GM12865 (cell line): ENCODE data around the gene EHD4.

Source experiments
- DNase-seq: peaks from one replicate; pipeline ENCODE4 v3.0.0; 2010; ENCODE audit warnings: low read depth
- H3K4me3 ChIP-seq: 2 replicates; pipeline ENCODE4 v1.5.1; 2011; ENCODE audit warnings: mild to moderate bottlenecking, low read depth, low read length, control low read depth
- TF ChIP-seq, protein P1 (sequence below): IDR thresholded peaks from 2 replicates; pipeline ENCODE4 v1.5.1; 2011; ENCODE audit warnings: low read length, control low read depth, low read depth, inconsistent platforms; ENCODE audit not compliant: insufficient read depth; ENCODE audit errors: missing control alignments

Gene EHD4

DNA sequence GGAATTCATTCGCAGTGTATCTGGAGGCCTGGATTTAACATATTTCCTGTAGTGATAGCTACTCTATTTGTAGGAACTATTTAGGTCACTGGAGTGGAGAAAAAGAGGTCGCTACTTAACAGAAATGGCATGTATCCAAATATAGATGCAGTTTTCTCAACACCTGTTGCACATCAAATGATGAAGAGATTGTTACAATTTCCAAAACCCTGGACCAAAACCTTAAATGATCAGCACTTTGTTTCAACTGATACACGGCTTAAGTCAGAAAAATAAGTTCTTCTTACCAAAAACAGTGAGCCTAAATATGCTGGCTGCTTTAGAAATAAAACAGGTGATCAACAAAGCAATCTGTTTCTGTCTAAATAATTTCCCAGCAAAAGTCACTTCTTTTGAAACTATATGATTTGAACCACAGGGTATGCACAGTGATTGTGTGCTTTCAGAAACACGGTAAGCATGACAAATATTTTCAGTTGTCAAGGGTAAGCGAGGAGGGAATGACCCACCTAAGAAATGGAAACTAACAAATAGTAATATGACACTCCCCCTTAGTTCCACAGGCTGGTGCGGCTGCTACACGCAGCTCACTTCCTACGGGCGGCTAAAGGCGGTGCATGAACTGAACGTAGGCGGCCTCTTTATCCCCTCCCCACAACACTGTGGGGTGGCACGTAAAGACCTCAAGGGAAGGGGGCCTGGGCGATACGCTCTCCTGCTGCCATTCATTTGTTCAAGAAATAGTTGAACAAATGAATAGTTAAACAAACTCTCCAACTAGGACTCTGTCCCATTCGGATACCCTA lies 1.1 kb downstream of the EHD4 start:
- peak; percentile 94 for DNase-seq
- TF ChIP-seq, protein P1, sequence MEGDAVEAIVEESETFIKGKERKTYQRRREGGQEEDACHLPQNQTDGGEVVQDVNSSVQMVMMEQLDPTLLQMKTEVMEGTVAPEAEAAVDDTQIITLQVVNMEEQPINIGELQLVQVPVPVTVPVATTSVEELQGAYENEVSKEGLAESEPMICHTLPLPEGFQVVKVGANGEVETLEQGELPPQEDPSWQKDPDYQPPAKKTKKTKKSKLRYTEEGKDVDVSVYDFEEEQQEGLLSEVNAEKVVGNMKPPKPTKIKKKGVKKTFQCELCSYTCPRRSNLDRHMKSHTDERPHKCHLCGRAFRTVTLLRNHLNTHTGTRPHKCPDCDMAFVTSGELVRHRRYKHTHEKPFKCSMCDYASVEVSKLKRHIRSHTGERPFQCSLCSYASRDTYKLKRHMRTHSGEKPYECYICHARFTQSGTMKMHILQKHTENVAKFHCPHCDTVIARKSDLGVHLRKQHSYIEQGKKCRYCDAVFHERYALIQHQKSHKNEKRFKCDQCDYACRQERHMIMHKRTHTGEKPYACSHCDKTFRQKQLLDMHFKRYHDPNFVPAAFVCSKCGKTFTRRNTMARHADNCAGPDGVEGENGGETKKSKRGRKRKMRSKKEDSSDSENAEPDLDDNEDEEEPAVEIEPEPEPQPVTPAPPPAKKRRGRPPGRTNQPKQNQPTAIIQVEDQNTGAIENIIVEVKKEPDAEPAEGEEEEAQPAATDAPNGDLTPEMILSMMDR = no peak
- peak overlapping the region; percentile 98 for H3K4me3 ChIP-seq

DNA sequence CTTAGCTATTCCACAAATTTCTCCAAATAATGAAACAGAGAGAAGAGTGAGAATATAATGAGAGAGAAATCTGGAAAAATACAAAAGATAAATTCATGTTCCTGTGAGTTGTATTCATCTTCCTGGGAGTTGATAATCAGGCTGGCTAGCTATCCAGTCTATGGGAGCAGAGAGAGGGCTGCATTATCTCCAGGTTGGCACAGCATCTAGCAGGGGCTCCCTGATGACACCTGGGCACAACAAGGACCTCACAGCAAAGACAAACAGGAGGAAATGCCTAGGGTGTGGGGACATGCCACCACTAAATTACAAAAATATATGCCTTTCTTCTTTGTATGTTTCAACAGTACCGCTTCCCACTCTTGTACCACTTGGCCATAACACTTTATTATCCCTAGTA lies 1.9 kb downstream of the EHD4 start:
- peak; percentile 14 for DNase-seq
- TF ChIP-seq, protein P1 = no peak
- peak overlapping the region; percentile 98 for H3K4me3 ChIP-seq

DNA sequence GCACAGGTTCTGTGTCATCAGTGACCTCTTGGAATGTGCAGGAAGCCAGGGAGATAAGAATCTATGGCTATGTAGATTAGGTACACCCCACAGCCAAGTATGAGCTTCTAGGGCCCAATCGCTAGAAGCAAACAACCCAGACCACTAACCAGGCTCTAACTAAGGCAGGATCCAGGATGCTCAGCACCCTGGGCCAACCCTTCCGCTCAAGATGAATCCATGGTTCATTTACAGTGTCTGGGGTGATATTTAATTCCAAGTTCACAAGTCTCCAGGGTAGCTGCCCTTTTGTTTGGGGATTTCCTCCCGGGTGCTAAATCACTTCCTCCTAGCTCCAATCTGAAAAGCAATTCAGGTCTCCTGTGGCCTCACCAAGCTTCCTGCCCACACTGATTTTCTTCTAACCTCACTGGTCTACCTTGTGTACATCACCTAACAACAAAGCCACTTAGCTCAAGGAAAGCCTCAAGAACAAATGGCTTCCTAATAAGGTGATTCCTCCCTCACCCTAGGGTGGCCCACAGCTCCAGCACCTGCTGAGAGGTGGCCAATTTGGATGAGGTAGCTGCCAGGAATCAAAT lies 2.4 kb downstream of the EHD4 start:
- TF ChIP-seq, protein P1 = no peak
- peak; percentile 91 for DNase-seq
- H3K4me3 ChIP-seq = peak overlapping the region; percentile 98

DNA sequence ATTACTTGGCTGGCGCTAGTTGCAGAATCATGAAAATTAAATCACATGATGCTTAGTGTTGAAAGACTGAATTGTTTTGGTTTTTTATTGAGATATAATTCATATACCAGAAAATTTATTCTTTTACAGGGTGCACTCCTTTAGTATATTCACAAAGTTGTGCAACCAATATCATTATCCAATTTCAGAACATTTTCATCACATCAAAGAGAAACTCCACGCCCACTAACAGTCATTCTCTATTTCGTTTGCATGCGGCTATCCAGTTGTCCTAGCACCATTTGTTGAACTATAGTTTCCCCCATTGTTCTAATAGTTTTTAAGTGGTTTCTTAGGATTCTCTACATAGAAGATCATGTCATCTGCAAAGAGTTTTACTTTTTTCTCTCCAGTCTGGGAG lies 3.7 kb downstream of the EHD4 start:
- peak; percentile 62 for DNase-seq
- TF ChIP-seq, protein P1 = no peak
- peak overlapping the region; percentile 41 for H3K4me3 ChIP-seq

DNA sequence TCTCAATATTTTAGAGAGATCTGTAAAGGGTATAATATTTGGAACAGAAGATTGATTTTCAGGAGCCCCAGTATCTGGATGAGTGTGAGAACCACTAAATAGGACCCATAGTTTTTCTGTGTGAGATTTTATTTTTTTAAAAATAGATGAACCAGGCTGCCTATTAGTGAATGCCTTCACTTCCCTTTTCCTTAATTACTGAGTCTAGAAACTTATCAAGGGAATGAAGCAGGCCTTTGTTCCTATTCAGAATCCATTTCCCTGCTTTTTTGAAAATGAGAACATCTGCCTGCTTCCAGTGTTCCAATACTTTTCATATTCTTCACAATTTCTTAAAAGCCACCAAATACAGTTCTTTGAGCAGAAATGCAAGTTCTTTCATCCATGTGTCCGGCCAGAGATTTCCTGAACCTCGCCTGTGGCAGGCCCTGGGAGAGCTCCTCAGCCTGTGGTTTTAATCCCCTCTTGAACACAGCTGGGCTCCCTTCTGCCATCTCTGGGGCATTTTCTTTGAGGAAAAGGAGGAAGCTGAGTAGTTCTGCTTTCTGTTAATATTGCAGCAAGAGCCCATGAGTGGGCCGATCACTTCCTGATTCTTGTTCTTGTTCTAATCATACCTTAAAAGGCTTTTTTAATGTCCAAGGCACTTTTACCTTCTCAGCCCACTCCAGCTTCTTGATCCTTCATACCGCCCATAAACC lies 4.7 kb downstream of the EHD4 start:
- TF ChIP-seq, protein P1 = no peak
- DNase-seq = peak; percentile 70
- H3K4me3 ChIP-seq = peak overlapping the region; percentile 41

DNA sequence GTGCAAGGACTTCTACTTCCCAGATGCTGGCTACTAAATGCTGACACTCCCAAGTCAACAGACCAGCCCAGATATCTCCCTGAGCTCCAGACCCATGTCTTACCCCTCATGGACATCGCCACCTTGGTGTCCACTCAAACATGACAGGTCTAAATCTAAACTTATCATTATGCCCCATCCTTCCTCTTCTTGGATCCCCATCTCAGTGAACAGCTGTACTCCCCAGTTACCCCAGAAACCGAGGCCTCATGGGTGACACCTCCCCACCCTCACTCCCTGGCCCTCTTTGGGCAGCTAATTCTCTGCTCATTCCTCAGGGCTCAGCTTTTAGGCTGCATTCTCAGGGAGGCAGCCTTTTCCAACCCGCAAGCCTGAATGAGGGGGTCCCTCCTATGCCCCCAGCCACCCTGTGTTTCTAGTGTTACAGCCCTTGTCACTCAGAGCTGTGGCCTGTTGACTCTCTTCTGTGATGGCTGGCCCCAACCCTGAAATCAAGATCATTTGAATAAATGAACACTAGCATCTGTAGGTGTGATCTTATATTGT lies 5.4 kb downstream of the EHD4 start:
- no peak for DNase-seq
- no peak overlapping the region for H3K4me3 ChIP-seq
- TF ChIP-seq, protein P1 = no peak
